Stimulated activated naive CD8-positive, alpha-beta T cell treated with anti-CD3 and anti-CD28 coated beads, Interleukin-15, Interleukin-2, amounts not matched to agents 100 U/mL and 50 U/mL, for 24 hours (primary cell): ENCODE measurements around the gene OSMR.
"Not testable (repeated sequence)": the region's sequence is repeated elsewhere in the genome, so short reads cannot be mapped to it uniquely, and the experiment has no call there.

Experiments
- ATAC-seq: fragments of 150-1000 bp; cut with Tn5 transposase; one replicate; pipeline ENCODE4 v1.10.0; 2021
- DNase-seq: peaks from one replicate; pipeline ENCODE4 v3.0.0; 2021

The OSMR gene

DNA sequence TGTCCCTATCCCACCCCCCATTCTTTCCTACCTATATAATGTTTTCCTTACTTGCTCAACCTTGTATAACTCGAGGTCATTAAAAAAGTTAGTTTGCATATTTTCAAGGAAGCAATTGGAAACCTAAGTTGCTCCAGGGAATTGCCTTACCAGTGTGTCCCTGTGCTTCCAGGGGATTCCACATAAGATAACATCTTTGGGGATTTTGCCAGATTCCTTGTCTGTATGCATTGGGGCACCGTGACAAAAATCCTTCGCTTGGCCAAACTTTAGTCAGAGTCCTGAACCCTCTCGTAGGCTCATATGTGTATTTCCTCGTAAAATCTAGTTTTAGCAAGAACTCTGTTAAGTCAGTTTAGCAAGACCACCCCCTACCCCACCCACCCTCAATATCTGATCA, 14.7 kb upstream of the OSMR start:
- no peak for DNase-seq
- no peak for ATAC-seq

GRCh38 chr5:38831909-38832308, 13.9 kb upstream of the OSMR start:
- DNase-seq, result no peak
- ATAC-seq, result no peak

DNA sequence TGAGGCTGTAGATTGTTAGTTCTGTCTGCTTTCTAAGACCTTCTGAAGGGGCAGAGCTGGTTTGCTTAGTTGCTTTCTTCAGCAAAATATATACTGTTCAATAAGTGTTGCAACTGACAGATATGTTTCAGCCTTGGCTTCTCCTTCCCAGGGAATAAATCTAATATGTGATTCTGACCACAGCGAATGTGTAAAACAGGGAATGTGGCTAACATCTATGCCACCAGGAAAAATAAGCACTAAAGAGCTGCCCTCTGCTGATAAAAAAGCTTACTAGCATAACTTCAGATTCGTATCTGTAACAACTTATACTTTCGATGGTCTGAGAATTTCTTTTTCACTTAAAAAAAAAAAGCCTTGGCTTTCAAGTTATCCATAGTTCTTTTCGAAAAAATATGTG, 13.0 kb upstream of the OSMR start:
- ATAC-seq, result no peak
- DNase-seq, result no peak

DNA sequence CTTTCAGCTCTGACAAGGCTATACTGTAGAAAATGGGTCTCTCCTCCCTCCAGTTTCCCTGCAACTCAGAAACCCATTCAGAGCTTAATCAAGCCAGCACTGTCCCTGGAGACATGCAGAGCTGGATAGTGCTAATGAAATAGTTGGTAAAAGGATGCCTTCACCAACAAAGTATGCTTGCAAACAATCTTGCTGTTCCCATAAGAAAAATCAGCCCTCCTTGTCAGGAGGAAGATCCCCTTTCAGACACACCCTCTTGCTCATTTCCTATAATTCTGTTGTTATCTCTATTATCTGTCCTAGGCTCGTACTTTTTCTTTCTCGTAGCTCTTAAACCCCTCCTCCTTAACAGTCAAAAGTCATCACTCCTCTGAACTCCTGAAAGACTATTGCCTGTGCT, 9.9 kb upstream of the OSMR start:
- ATAC-seq (no peak), DNase-seq (no peak)

- ATAC-seq, result no peak
- no peak for DNase-seq
Measured at GRCh38 chr5:38837416-38837815, 8.4 kb upstream of the OSMR start.

GRCh38 chr5:38837932-38838331, 7.9 kb upstream of the OSMR start:
- DNase-seq, result no peak

GRCh38 chr5:38843665-38844064, 2.1 kb upstream of the OSMR start:
- DNase-seq (no peak), ATAC-seq (no peak)

More at GRCh38 chr5:38837932-38838331, 7.9 kb upstream of the OSMR start:
- no peak for ATAC-seq

GRCh38 chr5:38846379-38847011, 683 bp downstream of the OSMR start:
- no peak for DNase-seq
- no peak for ATAC-seq

DNA sequence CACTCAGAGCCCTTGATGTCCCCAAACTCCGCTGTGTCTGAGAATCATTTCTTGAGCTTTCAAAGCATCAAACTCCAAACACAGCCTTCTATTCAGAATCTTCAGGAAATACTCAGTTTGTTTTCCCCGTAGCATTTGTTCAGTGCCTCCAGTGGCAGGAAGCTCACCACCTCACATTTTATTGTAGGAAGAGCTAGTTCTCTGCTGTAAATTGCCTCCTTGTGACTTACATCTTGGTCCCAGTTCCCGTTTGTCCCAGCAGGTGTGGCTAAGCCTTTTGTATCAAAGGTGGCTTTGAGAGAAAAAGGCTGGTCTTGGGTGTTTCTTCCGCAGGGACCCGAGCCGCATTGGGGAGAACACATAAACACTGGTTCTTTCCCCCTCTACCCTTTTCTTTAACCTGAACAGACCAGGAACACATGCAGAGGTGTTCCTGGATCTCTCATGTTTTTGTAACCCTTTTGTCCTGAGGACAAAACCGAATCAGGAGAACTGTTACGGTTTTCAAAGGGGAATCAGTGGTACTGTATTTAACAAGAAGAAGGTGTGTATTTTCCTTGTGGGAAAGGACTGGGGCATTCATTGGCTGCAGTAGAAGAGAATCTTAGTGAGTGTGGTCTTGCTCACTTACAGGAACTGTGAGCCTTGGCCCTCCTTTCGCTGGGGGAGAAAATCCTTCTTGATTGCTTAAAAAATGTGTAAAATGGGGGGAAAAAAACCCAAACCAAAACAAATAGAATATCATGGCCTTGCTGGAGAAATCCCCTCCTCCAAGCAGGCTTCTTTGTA, 1.9 kb downstream of the OSMR start:
- DNase-seq (no peak), ATAC-seq (no peak)

DNA sequence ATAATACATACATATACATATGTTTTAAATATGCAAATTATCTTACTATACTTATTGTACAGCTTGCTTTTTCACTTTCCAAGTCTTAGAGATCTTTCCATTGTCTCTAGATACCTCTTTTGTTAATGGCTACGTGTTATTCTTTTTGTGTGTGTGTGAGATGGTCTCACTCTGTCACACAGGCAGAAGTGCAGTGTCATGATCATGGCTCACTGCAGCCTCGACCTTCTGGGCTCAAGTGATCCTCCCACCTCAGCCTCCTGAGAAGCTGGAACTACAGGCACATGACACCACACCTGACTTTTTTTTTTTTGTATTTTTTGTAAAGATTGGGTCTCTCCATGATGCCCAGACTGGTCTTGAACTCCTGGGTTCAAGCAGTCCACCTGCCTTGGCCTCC, 2.8 kb downstream of the OSMR start:
- DNase-seq, result no peak
- no peak for ATAC-seq

- ATAC-seq, DNase-seq: not testable (repeated sequence)
Measured at GRCh38 chr5:38851640-38852039, 5.8 kb downstream of the OSMR start.

DNA sequence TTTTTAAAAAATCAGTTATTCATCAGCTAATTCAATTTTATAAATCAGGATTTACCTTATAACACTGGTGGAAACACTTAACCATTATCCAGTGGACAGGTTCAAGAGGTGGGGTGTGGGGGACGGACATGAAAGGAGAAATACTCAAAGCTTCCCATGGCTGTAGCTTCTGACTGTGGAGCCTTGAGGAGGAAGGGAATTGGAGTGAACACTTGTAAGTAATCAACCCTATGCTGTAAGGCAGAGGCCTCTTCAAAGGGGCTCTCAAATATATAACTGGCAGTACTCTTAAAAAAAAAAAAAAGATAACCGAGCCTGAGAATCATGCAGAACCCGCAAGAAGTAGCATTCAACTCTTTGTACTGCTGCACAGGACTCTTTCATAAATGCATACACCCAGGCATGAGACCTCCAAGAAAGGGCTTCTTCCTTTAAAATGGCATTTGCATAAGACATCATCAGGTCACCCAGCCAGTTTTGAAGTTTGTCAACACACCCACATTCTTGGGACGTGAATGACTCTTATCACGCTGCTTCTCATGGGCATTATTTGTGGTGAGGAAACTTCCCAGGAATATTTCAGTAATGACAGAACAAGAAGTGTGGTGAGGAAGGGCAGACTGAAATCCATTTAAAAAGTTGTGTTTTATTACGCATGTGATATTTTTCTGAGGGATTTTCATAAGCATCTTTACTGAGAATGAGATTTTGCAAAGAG, 8.1 kb downstream of the OSMR start:
- no peak for ATAC-seq
- DNase-seq, result no peak

DNA sequence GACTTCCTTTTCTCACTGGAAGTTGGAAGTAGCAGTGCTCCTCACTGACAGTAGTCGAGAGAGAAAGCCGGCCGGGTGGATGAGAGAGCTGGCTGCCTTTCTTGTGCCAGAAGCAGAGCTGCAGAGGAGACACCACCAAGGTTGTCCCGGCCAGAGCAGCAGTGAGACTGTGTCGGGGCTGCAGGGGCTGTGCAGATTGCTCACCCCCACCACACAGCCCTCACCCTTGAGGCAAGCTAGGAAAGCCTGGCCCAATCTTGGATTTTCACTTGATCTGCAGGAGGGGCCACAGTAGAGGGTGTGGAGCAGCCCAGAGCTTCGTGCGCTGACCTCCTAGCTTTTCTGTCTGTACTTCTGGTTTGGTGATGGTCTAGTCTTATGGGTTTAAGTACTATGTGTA, 9.1 kb downstream of the OSMR start:
- no peak for DNase-seq
- ATAC-seq, result no peak

DNA sequence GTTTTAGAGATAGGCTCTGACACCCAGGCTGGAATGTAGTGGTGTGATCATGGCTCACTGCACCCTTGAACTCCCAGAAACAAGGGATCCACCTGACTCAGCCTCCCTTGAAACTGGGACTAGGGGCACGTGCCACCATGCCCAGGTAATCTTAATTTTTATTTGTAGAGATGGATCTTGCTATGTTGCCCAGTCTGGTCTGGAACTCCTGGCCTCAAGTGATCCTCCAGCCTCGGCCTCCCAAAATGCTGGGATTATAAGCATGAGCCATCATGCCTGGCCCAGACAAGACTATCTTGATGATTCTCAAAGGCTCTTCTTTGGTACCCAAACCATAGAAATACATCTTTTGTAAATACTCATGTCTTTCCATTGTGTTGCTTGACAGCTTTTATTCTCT, 10.8 kb downstream of the OSMR start:
- no peak for ATAC-seq

GRCh38 chr5:38858839-38859238, 13.0 kb downstream of the OSMR start:
- ATAC-seq (no peak), DNase-seq (no peak)

More for the DNA sequence above, 10.8 kb downstream of the OSMR start:
- DNase-seq, result no peak

DNA sequence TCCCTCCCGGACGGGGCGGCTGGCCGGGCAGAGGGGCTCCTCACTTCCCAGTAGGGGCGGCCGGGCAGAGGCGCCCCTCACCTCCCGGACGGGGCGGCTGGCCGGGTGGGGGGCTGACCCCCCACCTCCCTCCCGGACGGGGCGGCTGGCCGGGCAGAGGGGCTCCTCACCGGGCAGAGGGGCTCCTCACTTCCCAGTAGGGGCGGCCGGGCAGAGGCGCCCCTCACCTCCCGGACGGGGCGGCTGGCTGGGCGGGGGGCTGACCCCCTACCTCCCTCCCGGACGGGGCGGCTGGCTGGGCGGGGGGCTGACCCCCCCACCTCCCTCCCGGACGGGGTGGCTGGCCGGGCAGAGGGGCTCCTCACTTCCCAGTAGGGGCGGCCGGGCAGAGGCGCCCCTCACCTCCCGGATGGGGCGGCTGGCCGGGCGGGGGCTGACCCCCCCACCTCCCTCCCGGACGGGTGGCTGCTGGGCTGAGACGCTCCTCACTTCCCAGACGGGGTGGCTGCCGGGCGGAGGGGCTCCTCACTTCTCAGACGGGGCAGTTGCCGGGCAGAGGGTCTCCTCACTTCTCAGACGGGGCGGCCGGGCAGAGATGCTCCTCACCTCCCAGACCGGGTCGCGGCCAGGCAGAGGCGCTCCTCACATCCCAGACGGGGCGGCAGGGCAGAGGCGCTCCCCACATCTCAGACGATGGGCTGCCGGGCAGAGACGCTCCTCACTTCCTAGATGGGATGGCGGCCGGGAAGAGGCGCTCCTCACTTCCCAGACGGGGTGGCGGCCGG, 16.4 kb downstream of the OSMR start:
- not testable (repeated sequence) for ATAC-seq, DNase-seq

- no peak for ATAC-seq
Measured at GRCh38 chr5:38866362-38867031, 20.7 kb downstream of the OSMR start.

DNA sequence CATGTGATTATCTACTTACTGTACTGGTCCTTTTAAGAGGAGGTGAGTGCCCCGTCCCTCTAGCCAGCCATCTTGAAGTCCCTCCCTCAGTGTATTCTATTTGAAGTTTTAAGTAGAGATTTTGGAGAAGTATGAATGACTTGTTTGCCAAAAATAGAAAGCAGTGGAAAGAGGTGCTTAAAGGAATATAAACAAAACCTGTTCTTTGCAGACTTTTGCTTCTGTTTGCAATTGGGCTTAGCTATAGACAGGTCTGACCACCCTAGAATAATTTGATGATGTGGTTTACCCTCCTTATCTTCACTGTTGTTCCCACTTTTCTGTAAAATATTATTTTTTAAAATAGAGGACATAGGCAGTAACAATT, 21.2 kb downstream of the OSMR start:
- DNase-seq, result no peak
- ATAC-seq, result no peak

More at GRCh38 chr5:38866362-38867031, 20.7 kb downstream of the OSMR start:
- no peak for DNase-seq

- ATAC-seq, result no peak
- DNase-seq, result no peak
Measured at GRCh38 chr5:38867416-38867815, 21.6 kb downstream of the OSMR start.

- DNase-seq (no peak), ATAC-seq (no peak)
Measured at GRCh38 chr5:38870595-38870994, 24.8 kb downstream of the OSMR start.

DNA sequence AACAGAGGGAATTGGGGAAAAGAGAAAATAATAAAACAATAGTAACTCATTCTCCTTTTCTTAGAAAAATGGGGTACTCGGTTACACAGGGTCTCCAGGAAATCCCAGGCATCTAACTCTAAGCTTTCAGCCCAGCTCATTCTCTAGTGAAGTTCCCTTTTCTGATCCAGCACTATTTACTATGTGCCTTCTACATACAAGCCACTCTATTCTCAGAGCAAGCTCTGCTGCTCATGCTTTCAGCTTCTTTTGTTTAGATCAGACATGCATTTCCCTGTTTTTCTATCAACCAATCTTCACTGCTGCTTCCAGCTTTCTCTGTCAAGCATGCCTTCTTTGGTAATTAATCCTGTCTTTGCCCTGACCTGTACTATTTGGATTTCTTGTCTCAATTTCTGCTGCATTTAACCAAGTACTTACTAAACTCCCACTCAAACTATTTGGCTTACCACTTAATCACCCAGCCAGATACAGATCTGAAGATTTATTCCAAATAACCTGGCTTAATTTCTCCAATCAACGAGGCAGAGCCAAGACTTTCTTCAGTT, 25.3 kb downstream of the OSMR start:
- ATAC-seq (no peak), DNase-seq (no peak)
